DOHH2 (cell line): ENCODE data around the gene SHMT2.

Experiments used
- H3F3A ChIP-seq: fragments of 200-600 bp; sonication (generic), shearing (Covaris generic); 2 replicates; pipeline ENCODE4 v1.6.0; 2016; ENCODE audit warnings: antibody characterized with exemption, mild to moderate bottlenecking; ENCODE audit not compliant: control insufficient read depth, insufficient read depth
- H3K27ac ChIP-seq: fragments of 200-600 bp; sonication (generic); 2 replicates; pipeline ENCODE4 v1.5.1; 2014; ENCODE audit warnings: low read depth, mild to moderate bottlenecking, low read length, moderate library complexity
- H3K27me3 ChIP-seq: fragments of 200-600 bp; sonication (generic); 2 replicates; pipeline ENCODE4 v1.6.1; 2014; ENCODE audit warnings: mild to moderate bottlenecking, low read length, mixed read lengths; ENCODE audit not compliant: control insufficient read depth
- H3K36me3 ChIP-seq: fragments of 200-600 bp; sonication (generic); 2 replicates; pipeline ENCODE4 v1.6.1; 2014; ENCODE audit warnings: mild to moderate bottlenecking, low read length, moderate library complexity, mixed read lengths; ENCODE audit not compliant: control insufficient read depth
- H3K4me1 ChIP-seq: fragments of 200-600 bp; sonication (generic); 2 replicates; pipeline ENCODE4 v1.6.1; 2014; ENCODE audit warnings: mild to moderate bottlenecking, low read length, mixed read lengths; ENCODE audit not compliant: control insufficient read depth
- H3K4me2 ChIP-seq: fragments of 200-600 bp; sonication (generic); 2 replicates; pipeline ENCODE4 v1.6.0; 2014; ENCODE audit warnings: mild to moderate bottlenecking, low read length, moderate library complexity
- H3K4me3 ChIP-seq: fragments of 200-600 bp; sonication (generic); 2 replicates; pipeline ENCODE4 v1.5.1; 2014; ENCODE audit warnings: mild to moderate bottlenecking, low read length, mixed read lengths
- H3K79me2 ChIP-seq: fragments of 200-600 bp; sonication (generic); 2 replicates; pipeline ENCODE4 v1.6.1; 2014; ENCODE audit warnings: mild to moderate bottlenecking, low read length, mixed read lengths; ENCODE audit not compliant: control insufficient read depth
- H3K9me2 ChIP-seq: fragments of 200-600 bp; sonication (generic); replicated peaks from 2 replicates; pipeline ENCODE4 v1.6.1; 2014; ENCODE audit warnings: mild to moderate bottlenecking, low read length, mixed read lengths; ENCODE audit not compliant: control insufficient read depth
- H3K9me3 ChIP-seq: fragments of 200-600 bp; sonication (generic); 2 replicates; pipeline ENCODE4 v1.6.1; 2014; ENCODE audit warnings: antibody characterized with exemption, low read length, mixed read lengths; ENCODE audit not compliant: control insufficient read depth, insufficient read depth
- H4K20me1 ChIP-seq: fragments of 200-600 bp; sonication (generic); 2 replicates; pipeline ENCODE4 v1.6.0; 2014; ENCODE audit warnings: low read depth, mild to moderate bottlenecking, antibody characterized with exemption, low read length, moderate library complexity; ENCODE audit not compliant: control insufficient read depth, insufficient read depth
- CTCF ChIP-seq: fragments of 200-600 bp; sonication (generic); IDR thresholded peaks from one replicate; pipeline ENCODE4 v1.5.1; 2014; ENCODE audit warnings: antibody characterized with exemption, mild to moderate bottlenecking, low read depth, low read length; ENCODE audit not compliant: poor library complexity, severe bottlenecking
- EZH2phosphoT487 ChIP-seq: fragments of 200-600 bp; sonication (generic); IDR thresholded peaks from 2 replicates; pipeline ENCODE4 v1.6.1; 2017; ENCODE audit warnings: borderline replicate concordance, mild to moderate bottlenecking, antibody characterized with exemption, low read length, moderate library complexity, mixed read lengths

The SHMT2 gene

GRCh38 chr12:57201219-57201618, 28.3 kb upstream of the SHMT2 start:
- H3K27ac ChIP-seq = no peak overlapping the region
- H3K9me2 ChIP-seq = no peaks in the 10 kb centered on the region
- no peaks in the 10 kb centered on the region for H3F3A ChIP-seq
- no peak overlapping the region for H3K4me3 ChIP-seq
- no peaks in the 10 kb centered on the region for H3K36me3 ChIP-seq
- H3K27me3 ChIP-seq = no peaks in the 10 kb centered on the region
- H3K4me1 ChIP-seq = no peaks in the 10 kb centered on the region
- H3K4me2 ChIP-seq = no peak overlapping the region
- H3K79me2 ChIP-seq = no peaks in the 10 kb centered on the region
- H4K20me1 ChIP-seq = no peaks in the 10 kb centered on the region
- TF ChIP-seq CTCF (no peak), EZH2phosphoT487 (no peak)
- H3K9me3 ChIP-seq = no peaks in the 10 kb centered on the region

GRCh38 chr12:57201631-57202030, 27.9 kb upstream of the SHMT2 start:
- Histone ChIP-seq H3K79me2 (no peaks in the 10 kb centered on the region), H3K9me3 (no peaks in the 10 kb centered on the region), H3K4me1 (no peaks in the 10 kb centered on the region), H3K27me3 (no peaks in the 10 kb centered on the region), H3F3A (no peaks in the 10 kb centered on the region), H3K27ac (no peak overlapping the region), H3K4me3 (no peak overlapping the region), H3K4me2 (no peak overlapping the region), H4K20me1 (no peaks in the 10 kb centered on the region), H3K36me3 (no peaks in the 10 kb centered on the region), H3K9me2 (no peaks in the 10 kb centered on the region)
- TF ChIP-seq EZH2phosphoT487 = no peak

GRCh38 chr12:57202321-57202720, 27.2 kb upstream of the SHMT2 start:
- H3K9me2 ChIP-seq = no peaks in the 10 kb centered on the region
- no peak overlapping the region for H3K4me2 ChIP-seq
- H4K20me1 ChIP-seq = no peaks in the 10 kb centered on the region
- TF ChIP-seq EZH2phosphoT487 (no peak), CTCF (no peak)
- no peaks in the 10 kb centered on the region for H3K79me2 ChIP-seq
- no peaks in the 10 kb centered on the region for H3K36me3 ChIP-seq
- no peaks in the 10 kb centered on the region for H3K4me1 ChIP-seq
- H3K27me3 ChIP-seq = no peaks in the 10 kb centered on the region
- H3K9me3 ChIP-seq = no peaks in the 10 kb centered on the region
- H3K4me3 ChIP-seq = no peak overlapping the region
- no peak overlapping the region for H3K27ac ChIP-seq
- H3F3A ChIP-seq = no peaks in the 10 kb centered on the region

GRCh38 chr12:57203201-57203600, 26.3 kb upstream of the SHMT2 start:
- no peak for TF ChIP-seq CTCF
- TF ChIP-seq EZH2phosphoT487 = no peak
- no peak overlapping the region for H3K4me3 ChIP-seq
- H3F3A ChIP-seq = no peaks in the 10 kb centered on the region
- H3K79me2 ChIP-seq = no peaks in the 10 kb centered on the region
- no peak overlapping the region for H3K27ac ChIP-seq
- H3K36me3 ChIP-seq = no peaks in the 10 kb centered on the region
- H3K9me3 ChIP-seq = no peaks in the 10 kb centered on the region
- no peaks in the 10 kb centered on the region for H3K4me1 ChIP-seq
- no peaks in the 10 kb centered on the region for H4K20me1 ChIP-seq
- no peaks in the 10 kb centered on the region for H3K9me2 ChIP-seq
- H3K27me3 ChIP-seq = no peaks in the 10 kb centered on the region
- H3K4me2 ChIP-seq = no peak overlapping the region
